Measurements from ENCODE around the gene HNRNPM. TPM values are rescaled to one million over a fixed set of nuclear protein-coding genes. Genes with fewer than 3 reads are reported as not detected.

HNRNPM gene
- total RNA-seq, 3 donors from 2014 or later, result 448 to 486 (median 453) TPM

- Mint-ChIP-seq H3K36me3 (ENCODE audit: insufficient read depth) (peaks cover 44% of the 10 kb centered on the region), H3K27me3 (ENCODE audit: low read depth) (no peaks in the 10 kb centered on the region), H3K9me3 (no peaks in the 10 kb centered on the region), H3K4me3 (no peak overlapping the region), H3K4me1 (ENCODE audit: low read depth) (peaks cover 77% of the 10 kb centered on the region)
- no peak for ATAC-seq
- no peak for DNase-seq
Observed at GRCh38 chr19:8459520-8460270, 14.9 kb downstream of the HNRNPM start.

DNA sequence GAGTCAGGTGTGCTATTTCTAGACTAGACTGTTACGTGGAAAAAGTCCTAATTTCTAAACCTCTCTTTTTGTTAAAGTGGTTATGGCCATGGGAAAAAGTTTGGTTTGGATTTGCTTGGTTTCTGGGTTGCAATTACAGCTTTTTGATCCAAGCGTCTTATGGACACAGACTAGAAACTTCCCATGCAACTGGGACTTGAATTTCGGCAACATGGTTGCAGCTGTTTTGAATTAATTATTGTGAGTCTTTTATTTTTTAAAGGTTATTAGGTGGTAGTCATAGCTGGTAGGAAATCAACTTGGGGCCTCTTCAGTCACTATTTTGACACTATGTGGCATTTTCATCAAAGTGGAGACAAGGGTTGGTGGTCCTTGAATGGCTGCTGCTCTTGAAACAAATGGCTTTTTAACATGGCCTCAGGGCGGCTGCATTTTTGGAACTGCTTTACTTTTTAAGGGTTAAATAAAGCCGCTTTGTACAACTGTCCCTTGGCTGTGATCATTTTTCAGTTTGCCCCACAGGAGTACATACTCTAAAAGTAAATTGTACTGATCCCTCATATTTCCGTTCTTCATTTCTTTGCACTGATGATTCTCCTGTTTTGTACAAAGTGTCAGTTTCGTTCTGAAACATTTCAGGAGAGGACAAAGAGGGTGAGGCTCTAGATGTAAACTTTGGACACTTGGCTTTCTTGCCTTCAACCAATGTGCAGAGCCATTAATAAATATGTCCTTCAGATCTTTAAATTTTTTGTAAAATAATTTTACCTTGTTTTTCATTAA, 15.9 kb downstream of the HNRNPM start:
- no peak overlapping the region for H3K4me3 Mint-ChIP-seq
- DNase-seq (no peak), ATAC-seq (no peak)
- no peaks in the 10 kb centered on the region for H3K9me3 Mint-ChIP-seq
- peaks cover 45% of the 10 kb centered on the region for H3K36me3 Mint-ChIP-seq (ENCODE audit: insufficient read depth)
- peaks cover 69% of the 10 kb centered on the region for H3K4me1 Mint-ChIP-seq (ENCODE audit: low read depth)
- no peaks in the 10 kb centered on the region for H3K27me3 Mint-ChIP-seq (ENCODE audit: low read depth)

DNA sequence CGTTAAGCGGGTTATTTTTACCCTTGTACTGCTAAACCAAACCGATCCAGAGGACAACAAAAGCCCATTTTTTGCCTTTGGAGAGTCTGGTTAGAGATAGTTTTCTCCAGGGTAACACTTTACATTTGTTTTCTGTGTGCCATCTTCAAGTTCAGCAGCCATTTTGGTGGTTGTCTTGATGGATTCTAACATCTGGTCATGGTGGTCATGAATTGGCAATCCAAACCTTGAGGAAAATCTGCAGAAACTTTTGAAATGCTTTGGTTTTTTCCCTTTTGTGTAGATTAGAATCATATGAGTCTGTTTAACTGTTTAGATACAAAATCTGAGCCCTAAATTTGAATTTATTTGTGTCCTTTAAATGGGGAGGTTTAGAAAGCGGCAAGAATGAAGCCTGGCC, 16.6 kb downstream of the HNRNPM start:
- DNase-seq (no peak), ATAC-seq (no peak)
- Mint-ChIP-seq H3K4me3 (no peak overlapping the region), H3K9me3 (no peaks in the 10 kb centered on the region), H3K36me3 (ENCODE audit: insufficient read depth) (peaks cover 48% of the 10 kb centered on the region), H3K27me3 (ENCODE audit: low read depth) (no peaks in the 10 kb centered on the region), H3K4me1 (ENCODE audit: low read depth) (peaks cover 64% of the 10 kb centered on the region)

- Mint-ChIP-seq H3K9me3 (no peaks in the 10 kb centered on the region), H3K4me3 (no peak overlapping the region), H3K27me3 (ENCODE audit: low read depth) (no peaks in the 10 kb centered on the region), H3K4me1 (ENCODE audit: low read depth) (peaks cover 58% of the 10 kb centered on the region), H3K36me3 (ENCODE audit: insufficient read depth) (peaks cover 46% of the 10 kb centered on the region)
- ATAC-seq (no peak), DNase-seq (no peak)
Observed at GRCh38 chr19:8461891-8462290, 17.1 kb downstream of the HNRNPM start.

- Mint-ChIP-seq H3K36me3 (ENCODE audit: insufficient read depth) (peaks cover 52% of the 10 kb centered on the region), H3K4me3 (no peak overlapping the region), H3K27me3 (ENCODE audit: low read depth) (no peaks in the 10 kb centered on the region), H3K4me1 (ENCODE audit: low read depth) (peaks cover 54% of the 10 kb centered on the region), H3K9me3 (no peaks in the 10 kb centered on the region)
- DNase-seq (no peak), ATAC-seq (no peak)
Observed at GRCh38 chr19:8462571-8462970, 17.8 kb downstream of the HNRNPM start.

DNA sequence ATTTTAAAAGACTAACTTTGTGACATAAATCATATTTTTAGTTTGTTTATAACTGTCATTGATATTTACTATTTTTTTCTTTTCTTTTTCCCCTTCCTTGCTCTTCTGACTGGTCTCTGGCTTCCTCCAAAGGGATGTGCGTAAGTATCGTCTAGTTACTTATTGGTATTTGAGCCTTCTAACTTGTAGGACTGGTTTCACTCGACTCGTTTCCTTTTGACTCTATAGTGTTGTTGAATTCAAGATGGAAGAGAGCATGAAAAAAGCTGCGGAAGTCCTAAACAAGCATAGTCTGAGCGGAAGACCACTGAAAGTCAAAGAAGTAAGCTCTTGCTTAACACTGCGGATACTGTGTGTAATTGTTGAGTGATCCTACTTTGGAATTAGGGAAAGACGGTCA, 18.6 kb downstream of the HNRNPM start:
- ATAC-seq (no peak), DNase-seq (no peak)
- H3K4me1 Mint-ChIP-seq (ENCODE audit: low read depth), result peaks cover 48% of the 10 kb centered on the region
- peaks cover 55% of the 10 kb centered on the region for H3K36me3 Mint-ChIP-seq (ENCODE audit: insufficient read depth)
- H3K4me3 Mint-ChIP-seq, result no peak overlapping the region
- no peaks in the 10 kb centered on the region for H3K9me3 Mint-ChIP-seq
- H3K27me3 Mint-ChIP-seq (ENCODE audit: low read depth), result no peaks in the 10 kb centered on the region

DNA sequence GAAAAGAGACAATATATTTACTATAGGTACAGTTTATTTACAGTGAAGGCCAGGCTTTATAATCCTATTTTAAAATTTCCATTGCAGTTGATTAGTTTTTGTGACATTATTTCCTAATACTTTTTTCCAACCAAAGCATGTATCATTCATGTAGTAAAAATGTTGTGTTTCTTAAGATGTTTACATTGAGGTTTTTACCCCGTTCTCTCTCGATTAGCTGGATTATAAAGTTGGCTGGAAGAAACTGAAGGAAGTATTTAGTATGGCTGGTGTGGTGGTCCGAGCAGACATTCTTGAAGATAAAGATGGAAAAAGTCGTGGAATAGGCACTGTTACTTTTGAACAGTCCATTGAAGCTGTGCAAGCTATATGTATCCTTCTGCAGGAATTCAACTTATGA, 21.2 kb downstream of the HNRNPM start:
- Mint-ChIP-seq H3K4me3 (no peak overlapping the region), H3K4me1 (ENCODE audit: low read depth) (peaks cover 24% of the 10 kb centered on the region), H3K27me3 (ENCODE audit: low read depth) (no peaks in the 10 kb centered on the region), H3K36me3 (ENCODE audit: insufficient read depth) (peaks cover 61% of the 10 kb centered on the region), H3K9me3 (no peaks in the 10 kb centered on the region)
- no peak for DNase-seq
- no peak for ATAC-seq

DNA sequence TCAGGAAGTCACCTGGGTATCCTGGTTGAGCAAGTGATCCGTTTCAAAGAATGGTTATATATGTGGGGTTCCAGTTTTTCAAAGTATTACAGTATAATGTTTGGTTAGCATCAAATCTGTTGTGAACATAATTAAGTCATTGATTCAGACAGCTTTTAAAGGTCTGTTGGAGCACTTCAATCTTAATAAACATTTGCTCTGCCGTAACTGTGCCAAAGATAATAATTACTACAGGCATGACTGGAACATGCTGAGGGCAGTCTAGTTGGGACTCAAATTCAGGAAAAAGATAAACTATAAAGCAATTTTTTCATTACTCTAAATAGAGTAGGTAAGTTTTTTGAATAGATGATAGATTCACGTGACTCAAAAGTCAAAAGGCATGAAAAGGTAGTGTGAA, 23.3 kb downstream of the HNRNPM start:
- peaks cover 59% of the 10 kb centered on the region for H3K36me3 Mint-ChIP-seq (ENCODE audit: insufficient read depth)
- no peaks in the 10 kb centered on the region for H3K9me3 Mint-ChIP-seq
- DNase-seq, result no peak
- ATAC-seq, result no peak
- no peaks in the 10 kb centered on the region for H3K27me3 Mint-ChIP-seq (ENCODE audit: low read depth)
- no peak overlapping the region for H3K4me3 Mint-ChIP-seq
- peaks cover 9% of the 10 kb centered on the region for H3K4me1 Mint-ChIP-seq (ENCODE audit: low read depth)

- peaks cover 14% of the 10 kb centered on the region for H3K4me1 Mint-ChIP-seq (ENCODE audit: low read depth)
- DNase-seq (no peak), ATAC-seq (no peak)
- H3K4me3 Mint-ChIP-seq, result no peak overlapping the region
- peaks cover 61% of the 10 kb centered on the region for H3K36me3 Mint-ChIP-seq (ENCODE audit: insufficient read depth)
- no peaks in the 10 kb centered on the region for H3K9me3 Mint-ChIP-seq
- no peaks in the 10 kb centered on the region for H3K27me3 Mint-ChIP-seq (ENCODE audit: low read depth)
Observed at GRCh38 chr19:8468761-8469373, 24.1 kb downstream of the HNRNPM start.

- no peak for DNase-seq
- no peak for ATAC-seq
- H3K4me3 Mint-ChIP-seq, result no peak overlapping the region
- H3K27me3 Mint-ChIP-seq (ENCODE audit: low read depth), result no peaks in the 10 kb centered on the region
- peaks cover 18% of the 10 kb centered on the region for H3K4me1 Mint-ChIP-seq (ENCODE audit: low read depth)
- H3K9me3 Mint-ChIP-seq, result no peaks in the 10 kb centered on the region
- peaks cover 57% of the 10 kb centered on the region for H3K36me3 Mint-ChIP-seq (ENCODE audit: insufficient read depth)
Observed at GRCh38 chr19:8469613-8470368, 25.0 kb downstream of the HNRNPM start.

- peaks cover 39% of the 10 kb centered on the region for H3K4me1 Mint-ChIP-seq (ENCODE audit: low read depth)
- no peak for DNase-seq
- H3K9me3 Mint-ChIP-seq, result no peaks in the 10 kb centered on the region
- peaks cover 48% of the 10 kb centered on the region for H3K36me3 Mint-ChIP-seq (ENCODE audit: insufficient read depth)
- H3K27me3 Mint-ChIP-seq (ENCODE audit: low read depth), result no peaks in the 10 kb centered on the region
- ATAC-seq, result no peak
- H3K4me3 Mint-ChIP-seq, result no peak overlapping the region
Observed at GRCh38 chr19:8473648-8474476, 29.1 kb downstream of the HNRNPM start.

GRCh38 chr19:8475005-8475404, 30.2 kb downstream of the HNRNPM start:
- DNase-seq (no peak), ATAC-seq (no peak)
- H3K4me3 Mint-ChIP-seq, result no peak overlapping the region
- no peaks in the 10 kb centered on the region for H3K9me3 Mint-ChIP-seq
- peaks cover 43% of the 10 kb centered on the region for H3K4me1 Mint-ChIP-seq (ENCODE audit: low read depth)
- H3K27me3 Mint-ChIP-seq (ENCODE audit: low read depth), result no peaks in the 10 kb centered on the region
- H3K36me3 Mint-ChIP-seq (ENCODE audit: insufficient read depth), result peaks cover 39% of the 10 kb centered on the region

GRCh38 chr19:8476524-8476923, 31.7 kb downstream of the HNRNPM start:
- H3K36me3 Mint-ChIP-seq (ENCODE audit: insufficient read depth), result peaks cover 46% of the 10 kb centered on the region
- no peak overlapping the region for H3K4me3 Mint-ChIP-seq

More at GRCh38 chr19:8476524-8476923, 31.7 kb downstream of the HNRNPM start:
- ATAC-seq, result no peak
- Mint-ChIP-seq H3K4me1 (ENCODE audit: low read depth) (peaks cover 53% of the 10 kb centered on the region), H3K9me3 (no peaks in the 10 kb centered on the region), H3K27me3 (ENCODE audit: low read depth) (no peaks in the 10 kb centered on the region)
- no peak for DNase-seq
